KOPT-K1 (cell line): ENCODE measurements around the gene SLC6A19.

Experiments used
- H3K27ac ChIP-seq: fragments of 200-600 bp; sonication (generic); 2 replicates; pipeline ENCODE4 v1.5.1; 2016; ENCODE audit warnings: antibody characterized with exemption, mild to moderate bottlenecking, low read depth, low read length; ENCODE audit not compliant: poor library complexity, severe bottlenecking
- H3K36me3 ChIP-seq: fragments of 200-600 bp; sonication (generic); 2 replicates; pipeline ENCODE4 v1.5.1; 2017; ENCODE audit warnings: antibody characterized with exemption, mild to moderate bottlenecking, low read length, moderate library complexity; ENCODE audit not compliant: insufficient read depth
- H3K9me3 ChIP-seq: fragments of 200-600 bp; sonication (generic); 2 replicates; pipeline ENCODE4 v1.5.1; 2017; ENCODE audit warnings: antibody characterized with exemption, low read length, mild to moderate bottlenecking; ENCODE audit not compliant: insufficient read depth, poor library complexity, severe bottlenecking

SLC6A19 gene

DNA sequence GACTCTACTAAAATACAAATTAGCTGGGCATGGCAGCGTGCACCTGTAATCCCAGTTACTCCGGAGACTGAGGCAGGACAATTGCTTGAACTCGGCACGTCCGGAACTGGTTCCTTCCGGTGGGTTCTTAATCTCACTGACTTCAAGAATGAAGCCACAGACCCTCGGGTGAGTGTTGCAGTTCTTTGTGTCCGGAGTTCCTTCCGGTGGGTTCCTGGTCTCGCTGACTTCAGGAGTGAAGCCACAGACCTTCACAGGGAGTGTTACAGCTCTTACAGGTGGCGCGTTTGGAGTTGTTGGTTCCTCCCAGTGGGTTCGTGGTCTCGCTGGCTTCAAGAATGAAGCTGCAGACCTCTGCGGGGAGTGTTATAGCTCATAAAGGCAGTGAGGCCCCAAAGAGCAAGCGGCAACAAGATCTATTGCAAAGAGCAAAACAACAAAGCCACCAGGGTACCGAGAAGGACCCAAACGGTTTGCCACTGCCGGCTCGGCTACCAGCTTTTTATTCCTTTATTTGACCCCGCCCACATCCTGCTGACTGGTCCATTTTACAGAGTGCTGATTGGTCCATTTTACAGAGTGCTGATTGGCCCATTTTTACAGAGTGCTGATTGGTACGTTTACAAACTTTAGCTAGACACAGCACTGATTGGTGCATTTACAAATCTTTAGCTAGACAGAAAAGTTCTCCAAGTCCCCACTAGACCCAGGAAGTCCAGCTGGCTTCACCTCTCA, 28.6 kb upstream of the SLC6A19 start:
- no peaks in the 10 kb centered on the region for H3K36me3 ChIP-seq
- peak overlapping the region; percentile 26 for H3K27ac ChIP-seq
- H3K9me3 ChIP-seq = peaks cover 8% of the 10 kb centered on the region

DNA sequence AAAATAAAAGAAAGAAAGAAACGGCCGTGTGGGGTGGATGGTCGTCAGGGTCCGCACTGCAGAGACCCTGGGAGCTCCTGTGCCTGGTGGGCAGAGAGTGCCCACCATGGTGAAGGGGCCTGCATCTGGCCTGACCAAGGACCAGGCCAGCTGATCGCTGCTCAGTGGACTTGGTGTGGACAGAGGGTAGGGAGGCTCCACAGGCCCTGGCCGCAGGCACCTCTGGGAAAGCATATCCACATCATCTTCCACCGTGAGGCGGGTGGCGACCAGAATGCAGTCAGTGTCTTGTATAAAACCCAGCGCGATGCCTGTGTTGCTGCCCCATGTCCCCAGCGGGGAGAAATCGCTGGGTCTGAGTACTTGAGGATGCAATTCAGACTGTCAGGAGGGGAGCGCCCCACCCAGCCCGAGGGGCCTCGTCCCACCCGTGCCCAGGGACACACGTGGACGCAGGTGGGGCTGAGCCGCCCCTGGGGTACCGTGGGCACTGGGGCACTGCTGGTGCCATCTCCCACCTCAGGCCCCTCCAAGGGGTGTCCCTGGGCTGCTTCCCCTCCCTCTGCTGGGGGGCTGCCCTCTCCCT, 27.8 kb upstream of the SLC6A19 start:
- Histone ChIP-seq H3K36me3 (no peaks in the 10 kb centered on the region), H3K27ac (no peak overlapping the region), H3K9me3 (peaks cover 8% of the 10 kb centered on the region)

DNA sequence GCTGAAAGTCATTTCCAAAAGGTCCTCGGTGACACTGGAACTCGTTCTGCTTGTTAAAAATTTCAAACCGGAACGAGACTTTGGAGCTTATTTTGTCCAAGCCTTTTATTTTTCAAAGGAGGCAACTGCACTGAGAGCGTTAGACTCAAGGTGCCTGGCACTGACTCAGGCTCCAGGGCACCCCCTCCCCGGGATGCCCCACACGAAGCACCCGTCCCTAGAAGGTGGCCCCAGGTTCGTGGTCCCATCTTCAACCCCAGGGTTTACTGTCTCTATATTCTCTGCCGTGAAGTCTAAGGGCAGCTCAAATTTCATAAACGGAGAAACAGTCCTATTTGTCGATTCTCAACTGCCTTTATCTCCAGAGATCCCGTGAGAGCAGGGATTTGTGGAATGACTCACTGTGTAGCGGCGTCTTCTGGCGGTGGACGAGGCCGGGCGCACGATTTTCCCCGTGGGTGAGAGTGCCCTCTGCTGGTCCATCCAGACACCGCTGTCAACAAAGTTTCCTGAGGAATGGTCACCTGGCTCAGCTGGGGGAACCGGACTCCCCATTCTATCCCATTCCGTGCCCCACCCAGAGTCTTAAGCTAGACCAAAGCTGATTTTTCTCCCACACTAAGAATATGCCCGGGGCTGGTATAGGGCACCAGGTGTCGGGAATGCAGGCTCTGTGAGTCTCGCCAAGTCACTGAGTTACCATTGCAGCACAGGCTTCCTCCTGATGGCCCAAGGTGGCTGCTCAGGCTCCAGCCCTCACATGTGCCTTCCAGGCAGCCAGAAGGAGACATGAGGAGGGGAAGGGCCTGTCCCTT, 27.1 kb upstream of the SLC6A19 start:
- no peaks in the 10 kb centered on the region for H3K36me3 ChIP-seq
- no peak overlapping the region for H3K27ac ChIP-seq
- H3K9me3 ChIP-seq = peaks cover 8% of the 10 kb centered on the region

GRCh38 chr5:1175015-1175414, 26.4 kb upstream of the SLC6A19 start:
- H3K27ac ChIP-seq = no peak overlapping the region
- peaks cover 8% of the 10 kb centered on the region for H3K9me3 ChIP-seq
- no peaks in the 10 kb centered on the region for H3K36me3 ChIP-seq

DNA sequence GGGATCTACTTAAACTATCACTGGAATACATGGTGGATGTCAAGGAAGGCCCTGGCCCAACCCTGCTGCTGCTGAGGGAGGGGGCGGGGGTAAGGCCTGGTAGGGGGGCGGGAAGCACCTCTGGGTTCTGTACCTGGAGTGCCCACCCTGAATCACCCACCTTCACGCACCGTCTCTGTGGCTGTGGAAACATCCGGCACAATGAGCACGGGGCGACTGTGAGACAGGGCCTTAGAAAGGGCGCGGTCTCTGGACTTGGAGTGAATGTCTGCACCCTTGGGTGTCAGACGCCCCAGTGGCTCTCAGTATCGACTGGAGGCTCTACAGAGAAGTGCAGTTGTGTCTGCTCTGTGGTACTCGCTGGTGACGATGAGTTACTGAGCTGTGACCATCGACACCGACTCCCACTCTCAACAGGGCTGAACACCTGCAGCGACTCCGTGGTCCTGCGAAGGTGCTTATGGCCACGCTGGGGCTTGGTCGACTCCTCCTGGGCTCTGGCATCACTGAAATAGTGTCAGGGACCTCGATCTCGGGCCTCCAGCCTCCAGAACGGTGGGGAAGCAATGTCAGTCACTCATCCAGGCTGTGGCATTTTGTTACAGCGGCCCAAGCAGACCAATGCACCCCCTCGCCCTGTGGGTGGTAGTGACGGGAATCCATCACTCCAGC, 25.5 kb upstream of the SLC6A19 start:
- no peaks in the 10 kb centered on the region for H3K36me3 ChIP-seq
- peaks cover 8% of the 10 kb centered on the region for H3K9me3 ChIP-seq
- H3K27ac ChIP-seq = no peak overlapping the region

GRCh38 chr5:1176473-1177391, 24.7 kb upstream of the SLC6A19 start:
- H3K36me3 ChIP-seq = no peaks in the 10 kb centered on the region
- H3K9me3 ChIP-seq = peaks cover 8% of the 10 kb centered on the region
- H3K27ac ChIP-seq = no peak overlapping the region

- peaks cover 8% of the 10 kb centered on the region for H3K9me3 ChIP-seq
- no peaks in the 10 kb centered on the region for H3K36me3 ChIP-seq
- H3K27ac ChIP-seq = no peak overlapping the region
Measured at GRCh38 chr5:1177826-1178528, 23.4 kb upstream of the SLC6A19 start.

DNA sequence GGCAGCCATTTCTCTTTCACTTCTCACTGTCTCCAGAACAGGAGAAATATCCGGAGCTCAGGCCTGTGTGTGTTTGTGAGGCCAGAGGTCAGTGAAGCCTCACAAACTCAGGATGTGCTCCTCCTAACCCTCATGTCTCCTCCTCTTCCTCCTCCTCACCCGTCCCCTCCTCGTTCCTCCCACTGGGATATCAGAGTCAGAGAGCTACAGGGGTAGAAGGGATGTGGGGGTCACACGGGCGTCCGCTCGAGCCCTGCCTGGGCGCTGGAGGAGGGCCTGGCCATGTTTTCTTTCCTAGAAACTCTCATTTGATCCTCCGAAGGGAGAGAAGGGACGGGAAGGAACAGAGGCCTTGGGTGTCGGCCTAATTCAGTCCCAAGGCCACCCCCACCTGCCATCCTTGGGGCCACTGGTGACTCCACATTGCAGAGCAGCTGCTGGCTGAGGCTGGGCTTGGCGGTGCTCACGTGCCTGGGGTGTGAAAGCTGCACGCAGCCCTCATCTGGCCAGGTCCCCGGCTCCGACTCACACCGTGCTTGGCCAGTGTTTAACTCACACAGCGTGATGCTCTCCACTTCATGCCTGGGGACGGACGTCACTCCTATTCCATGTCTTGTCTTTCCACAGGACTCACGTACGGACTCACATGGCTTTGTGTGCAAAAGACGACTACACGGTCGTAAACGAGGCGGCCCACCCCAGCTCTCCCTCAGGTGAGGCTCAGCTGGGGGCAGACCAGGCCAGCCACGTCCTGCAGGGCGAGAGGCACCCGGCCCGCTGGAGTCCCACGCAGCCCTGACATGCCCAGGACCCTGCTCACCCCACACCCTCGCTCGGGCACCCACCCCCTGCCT, 22.6 kb upstream of the SLC6A19 start:
- Histone ChIP-seq H3K9me3 (peaks cover 8% of the 10 kb centered on the region), H3K36me3 (no peaks in the 10 kb centered on the region), H3K27ac (no peak overlapping the region)

GRCh38 chr5:1179383-1179715, 22.0 kb upstream of the SLC6A19 start:
- Histone ChIP-seq H3K36me3 (no peaks in the 10 kb centered on the region), H3K27ac (no peak overlapping the region), H3K9me3 (peaks cover 6% of the 10 kb centered on the region)

GRCh38 chr5:1180096-1180495, 21.3 kb upstream of the SLC6A19 start:
- Histone ChIP-seq H3K36me3 (no peaks in the 10 kb centered on the region), H3K9me3 (no peaks in the 10 kb centered on the region), H3K27ac (no peak overlapping the region)

DNA sequence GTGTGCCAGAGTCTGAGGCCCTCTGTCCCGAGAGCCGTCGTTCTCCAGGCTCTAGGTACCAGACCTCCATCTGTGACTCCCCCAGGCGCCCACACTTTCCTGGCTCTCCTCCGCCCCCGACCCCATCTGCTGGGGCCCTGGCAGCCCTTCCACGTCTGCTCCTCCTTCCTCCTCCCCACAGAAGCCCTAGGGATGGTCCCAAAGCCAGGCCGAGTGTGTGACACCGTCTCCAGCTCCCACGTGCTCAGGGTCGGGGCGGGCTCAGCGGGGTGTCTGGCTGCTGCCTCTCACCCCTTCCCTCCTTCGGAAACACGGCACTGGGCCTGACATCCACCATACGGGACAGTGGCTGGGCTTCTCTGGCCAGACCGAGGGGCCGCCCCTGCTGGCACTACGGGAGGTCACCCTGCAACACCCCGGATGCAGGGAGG, 20.5 kb upstream of the SLC6A19 start:
- no peaks in the 10 kb centered on the region for H3K9me3 ChIP-seq
- H3K27ac ChIP-seq = no peak overlapping the region
- no peaks in the 10 kb centered on the region for H3K36me3 ChIP-seq

GRCh38 chr5:1181451-1182359, 19.7 kb upstream of the SLC6A19 start:
- Histone ChIP-seq H3K36me3 (no peaks in the 10 kb centered on the region), H3K9me3 (no peaks in the 10 kb centered on the region), H3K27ac (no peak overlapping the region)

GRCh38 chr5:1182360-1182632, 19.1 kb upstream of the SLC6A19 start:
- no peaks in the 10 kb centered on the region for H3K36me3 ChIP-seq
- H3K9me3 ChIP-seq = no peaks in the 10 kb centered on the region
- no peak overlapping the region for H3K27ac ChIP-seq
